Astrocyte (in vitro differentiated cells and primary cell): ENCODE measurements around the gene CCDC110. TPM values are rescaled to one million over a fixed set of nuclear protein-coding genes. Genes with fewer than 3 reads are reported as not detected.
A peak's percentile ranks its signal among the peaks of the same experiment; 100 is the strongest.

Experiments used
- DNase-seq: peaks from one replicate; pipeline ENCODE4 v3.0.0-alpha.2; 2010; ENCODE audit warnings: low read depth
- FAIRE-seq: peaks from 2 replicates; lab custom pipeline; 2011; peaks lifted over from hg19 to GRCh38; lab: Jason Lieb, UNC
- H2AFZ ChIP-seq: 2 replicates; pipeline ENCODE4 v1.6.0; 2012; ENCODE audit warnings: low read depth, low read length, inconsistent platforms
- H3K27ac ChIP-seq: 2 replicates; pipeline ENCODE4 v1.5.1; 2011; ENCODE audit warnings: low read depth, low read length, inconsistent platforms
- H3K27me3 ChIP-seq: 2 replicates; pipeline ENCODE4 v1.6.0; 2011; ENCODE audit warnings: low read length, inconsistent platforms; ENCODE audit not compliant: insufficient read depth
- H3K36me3 ChIP-seq: 2 replicates; pipeline ENCODE4 v1.5.1; 2011; ENCODE audit warnings: low read length, inconsistent platforms; ENCODE audit not compliant: insufficient read depth
- H3K4me1 ChIP-seq: 2 replicates; pipeline ENCODE4 v1.5.1; 2011; ENCODE audit warnings: low read length, inconsistent platforms; ENCODE audit not compliant: insufficient read depth
- H3K4me2 ChIP-seq: 2 replicates; pipeline ENCODE4 v1.6.0; 2012; ENCODE audit warnings: low read length, inconsistent platforms
- H3K4me3 ChIP-seq: 2 replicates; pipeline ENCODE4 v1.5.1; 2011; ENCODE audit warnings: low read depth, mild to moderate bottlenecking, low read length, inconsistent platforms; ENCODE audit not compliant: insufficient read depth
- H3K79me2 ChIP-seq: 2 replicates; pipeline ENCODE4 v1.6.0; 2012; ENCODE audit warnings: mild to moderate bottlenecking, low read length, inconsistent platforms; ENCODE audit not compliant: insufficient read depth
- H3K9ac ChIP-seq: 2 replicates; pipeline ENCODE4 v1.6.0; 2012; ENCODE audit warnings: mild to moderate bottlenecking, low read length, inconsistent platforms
- H3K9me3 ChIP-seq: 2 replicates; pipeline ENCODE4 v1.5.1; 2012; ENCODE audit warnings: low read depth, mild to moderate bottlenecking, low read length, inconsistent platforms; ENCODE audit not compliant: insufficient read depth
- H4K20me1 ChIP-seq: 2 replicates; pipeline ENCODE4 v1.6.0; 2012; ENCODE audit warnings: low read length, inconsistent platforms; ENCODE audit not compliant: insufficient read depth
- H3K27ac Mint-ChIP-seq: one replicate; pipeline ENCODE4 v1.8.0; 2021; ENCODE audit warnings: mild to moderate bottlenecking, mixed read lengths; ENCODE audit not compliant: unreplicated experiment
- H3K27me3 Mint-ChIP-seq: one replicate; pipeline ENCODE4 v1.8.0; 2021; ENCODE audit warnings: low read depth, mixed read lengths; ENCODE audit not compliant: unreplicated experiment
- H3K36me3 Mint-ChIP-seq: one replicate; pipeline ENCODE4 v1.8.0; 2021; ENCODE audit warnings: low read depth, mixed read lengths; ENCODE audit not compliant: unreplicated experiment
- H3K4me1 Mint-ChIP-seq: one replicate; pipeline ENCODE4 v1.8.0; 2021; ENCODE audit warnings: low read depth, mixed read lengths; ENCODE audit not compliant: unreplicated experiment
- H3K4me3 Mint-ChIP-seq: one replicate; pipeline ENCODE4 v1.8.0; 2021; ENCODE audit warnings: mild to moderate bottlenecking, moderate library complexity, mixed read lengths; ENCODE audit not compliant: unreplicated experiment
- H3K9me3 Mint-ChIP-seq: one replicate; pipeline ENCODE4 v1.8.0; 2021; ENCODE audit warnings: mild to moderate bottlenecking, mixed read lengths; ENCODE audit not compliant: unreplicated experiment
- CTCF ChIP-seq: IDR thresholded peaks from 2 replicates; pipeline ENCODE4 v1.5.1; 2011; ENCODE audit warnings: low read depth, mild to moderate bottlenecking, inconsistent platforms, low read length, moderate library complexity; ENCODE audit not compliant: insufficient read depth
- EZH2 ChIP-seq: IDR thresholded peaks from 2 replicates; pipeline ENCODE4 v1.6.1; 2012; ENCODE audit warnings: mild to moderate bottlenecking, low read length, inconsistent platforms; ENCODE audit not compliant: insufficient read depth
- total RNA-seq: library from RNA; stranded (reverse); gene quantifications from 2 replicates; pipeline ENCODE4 v1.2.1, GENCODE V29; 2021

Gene CCDC110
- total RNA-seq, 1 donor from 2014 or later = 0.39 TPM

DNA sequence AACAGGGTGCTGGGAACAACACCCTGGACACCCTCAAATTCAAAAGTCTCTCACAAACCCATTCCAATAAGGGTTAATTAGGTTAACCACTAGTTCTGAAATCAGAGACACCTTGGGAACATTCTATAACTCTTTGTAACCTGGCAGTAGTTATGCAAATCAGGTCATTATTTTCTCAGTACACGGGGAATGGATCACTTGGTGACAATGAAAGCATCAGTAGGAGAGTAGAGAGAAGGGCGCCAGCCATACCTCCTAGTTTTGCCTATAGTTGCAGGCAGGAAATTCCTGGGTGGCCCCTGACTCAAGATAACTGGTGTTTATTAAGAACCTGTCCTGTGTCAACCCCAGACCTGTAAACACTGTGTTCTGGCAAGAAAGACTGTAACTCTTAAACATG, 2.5 kb downstream of the CCDC110 start:
- TF ChIP-seq EZH2 (no peak), CTCF (no peak)
- Mint-ChIP-seq H3K27me3 (peaks cover 10% of the 10 kb centered on the region), H3K4me3 (no peak overlapping the region)

GRCh38 chr4:185467991-185468390, 3.5 kb downstream of the CCDC110 start:
- Mint-ChIP-seq H3K4me3 (no peak overlapping the region), H3K27ac (no peak overlapping the region), H3K36me3 (no peaks in the 10 kb centered on the region), H3K4me1 (no peaks in the 10 kb centered on the region), H3K27me3 (peaks cover 10% of the 10 kb centered on the region), H3K9me3 (peaks cover 3% of the 10 kb centered on the region)
- no peak overlapping the region for H3K9ac ChIP-seq
- H3K79me2 ChIP-seq = no peaks in the 10 kb centered on the region
- no peaks in the 10 kb centered on the region for H3K9me3 ChIP-seq
- no peak overlapping the region for H3K27ac ChIP-seq
- no peak for TF ChIP-seq EZH2
- no peak for TF ChIP-seq CTCF
- peaks cover 3% of the 10 kb centered on the region for H3K27me3 ChIP-seq
- no peak overlapping the region for H3K4me2 ChIP-seq
- no peak overlapping the region for H3K4me3 ChIP-seq
- DNase-seq (no peak), FAIRE-seq (no peak)
- no peaks in the 10 kb centered on the region for H4K20me1 ChIP-seq
- no peaks in the 10 kb centered on the region for H3K4me1 ChIP-seq
- no peak overlapping the region for H2AFZ ChIP-seq
- H3K36me3 ChIP-seq = no peaks in the 10 kb centered on the region

More for the DNA sequence above, 2.5 kb downstream of the CCDC110 start:
- Histone ChIP-seq H3K36me3 (no peaks in the 10 kb centered on the region), H3K4me1 (no peaks in the 10 kb centered on the region), H3K4me3 (no peak overlapping the region), H4K20me1 (no peaks in the 10 kb centered on the region), H3K79me2 (no peaks in the 10 kb centered on the region), H3K27me3 (peaks cover 3% of the 10 kb centered on the region), H3K27ac (no peak overlapping the region), H3K4me2 (no peak overlapping the region), H3K9ac (no peak overlapping the region), H2AFZ (no peak overlapping the region), H3K9me3 (no peaks in the 10 kb centered on the region)
- Mint-ChIP-seq H3K9me3 (peaks cover 3% of the 10 kb centered on the region), H3K4me1 (no peaks in the 10 kb centered on the region), H3K36me3 (no peaks in the 10 kb centered on the region), H3K27ac (no peak overlapping the region)
- FAIRE-seq (no peak), DNase-seq (no peak)

- Histone ChIP-seq H3K79me2 (no peaks in the 10 kb centered on the region), H3K9me3 (no peaks in the 10 kb centered on the region), H3K9ac (no peak overlapping the region), H3K4me3 (no peak overlapping the region), H3K27ac (no peak overlapping the region), H3K36me3 (no peaks in the 10 kb centered on the region), H3K4me2 (peak overlapping the region; percentile 70), H3K27me3 (peaks cover 3% of the 10 kb centered on the region), H2AFZ (no peak overlapping the region), H3K4me1 (no peaks in the 10 kb centered on the region), H4K20me1 (no peaks in the 10 kb centered on the region)
- Mint-ChIP-seq H3K4me3 (no peak overlapping the region), H3K4me1 (no peaks in the 10 kb centered on the region), H3K27me3 (peaks cover 10% of the 10 kb centered on the region), H3K27ac (no peak overlapping the region), H3K36me3 (no peaks in the 10 kb centered on the region), H3K9me3 (peaks cover 3% of the 10 kb centered on the region)
- no peak for TF ChIP-seq CTCF
- TF ChIP-seq EZH2 = no peak
- FAIRE-seq (no peak), DNase-seq (no peak)
Measured at GRCh38 chr4:185467101-185467500, 4.4 kb downstream of the CCDC110 start.
